Activated CD4-positive, alpha-beta T cell treated with anti-CD3 and anti-CD28 coated beads for 36 hours (primary cell): ENCODE measurements around the gene MYO1C. TPM values are rescaled to one million over a fixed set of nuclear protein-coding genes. Genes with fewer than 3 reads are reported as not detected.
A peak's percentile ranks its signal among the peaks of the same experiment; 100 is the strongest.
"Not testable (repeated sequence)": the region's sequence is repeated elsewhere in the genome, so short reads cannot be mapped to it uniquely, and the experiment has no call there.

Experiments used
- ATAC-seq: fragments of 200-7000 bp; cut with Tn5 transposase; one replicate; pipeline ENCODE4 v1.10.0; 2021; ENCODE audit warnings: mild to moderate bottlenecking, moderate library complexity
- CTCF ChIA-PET: fragments of 350-600 bp; sonication (Branson Sonifier 250); formaldehyde crosslinking; loops from one replicate; lab custom pipeline; 2021; ENCODE audit warnings: antibody characterized with exemption; lab: Charles Lee
- POLR2A ChIA-PET: fragments of 350-600 bp; sonication (Branson Sonifier 250); formaldehyde crosslinking; loops from one replicate; lab custom pipeline; 2021; ENCODE audit warnings: antibody characterized with exemption, inconsistent platforms; lab: Charles Lee
- DNase-seq: peaks from one replicate; pipeline ENCODE4 v3.0.0-alpha.2; 2020
- H3K27ac Mint-ChIP-seq: one replicate; pipeline ENCODE4 v1.8.0; 2021; ENCODE audit warnings: mixed read lengths
- H3K27me3 Mint-ChIP-seq: one replicate; pipeline ENCODE4 v1.8.0; 2021; ENCODE audit warnings: mixed read lengths
- H3K36me3 Mint-ChIP-seq: one replicate; pipeline ENCODE4 v1.8.0; 2021; ENCODE audit warnings: low read depth, mixed read lengths
- H3K4me1 Mint-ChIP-seq: one replicate; pipeline ENCODE4 v1.8.0; 2021; ENCODE audit warnings: mixed read lengths
- H3K4me3 Mint-ChIP-seq: one replicate; pipeline ENCODE4 v1.8.0; 2021; ENCODE audit warnings: mild to moderate bottlenecking, moderate library complexity, mixed read lengths
- H3K9me3 Mint-ChIP-seq: one replicate; pipeline ENCODE4 v1.8.0; 2021; ENCODE audit warnings: low read depth, mixed read lengths
- intact Hi-C, 2 experiments: fragments of 100-400 bp; cut with DNase I in 1 of 2; cut with micrococcal nuclease in 1 of 2; formaldehyde crosslinking; loops; one replicate each; pipeline versions ENCODE4 v1.14.2 to v1.15.1; 2022 to 2024; cut with DNase I, micrococcal nuclease
- total RNA-seq, 2 experiments: library from RNA; stranded (reverse); gene quantifications; one replicate each; pipeline ENCODE4 v1.2.3, GENCODE V29; 2021

Gene MYO1C
- total RNA-seq, 2 experiments from 2014 or later = 21.7 to 24.1 TPM

- ChIA-PET POLR2A (no interaction called here), CTCF (interaction anchor here (1.1 kb wide), 2 partner anchors 93 to 94 kb away, joined by 4 to 6 read pairs; no protein-coding TSS in a partner anchor)
- Mint-ChIP-seq H3K9me3 (no peaks in the 10 kb centered on the region), H3K4me1 (peaks cover 46% of the 10 kb centered on the region), H3K27ac (peak within 1 kb of the TSS; percentile 89), H3K27me3 (peaks cover 9% of the 10 kb centered on the region), H3K36me3 (peaks cover 22% of the 10 kb centered on the region), H3K4me3 (peak within 1 kb of the TSS; percentile 82)
- intact Hi-C loops = loop anchor here (1.0 to 5.0 kb wide), 14 partner anchors 35 to 945 kb away; partner anchors contain the start of genes INPP5K (in 2 of the 2), MNT (in 1 of the 2), PITPNA (in 1 of the 2) and RILP (in 1 of the 2)
- DNase-seq = peak; percentile 99
- peak; percentile 93 for ATAC-seq
Observed at GRCh38 chr17:1455797-1456599, 36.5 kb downstream of the MYO1C start, which contains the start of gene CRK. CRK (minus strand) TSS chr17:1456232; CDS start chr17:1456117, 115 bp downstream.

GRCh38 chr17:1455291-1455796 is 37.1 kb downstream of the MYO1C start:
- H3K27me3 Mint-ChIP-seq = peaks cover 8% of the 10 kb centered on the region
- ChIA-PET POLR2A (no interaction called here), CTCF (interaction anchor here (1.1 to 1.7 kb wide), 3 partner anchors 61 to 93 kb away, joined by 4 to 6 read pairs (median 4); partner anchors contain the start of gene INPP5K)
- peak overlapping the region; percentile 82 for H3K4me3 Mint-ChIP-seq
- peaks cover 22% of the 10 kb centered on the region for H3K36me3 Mint-ChIP-seq
- H3K9me3 Mint-ChIP-seq = no peaks in the 10 kb centered on the region
- intact Hi-C loops = loop anchor here (2.0 to 5.0 kb wide), 4 partner anchors 57 to 459 kb away; partner anchors contain the start of genes RPA1 (in 1 of the 2) and TIMM22 (in 1 of the 2)
- H3K4me1 Mint-ChIP-seq = peaks cover 42% of the 10 kb centered on the region
- peak; percentile 65 for DNase-seq
- H3K27ac Mint-ChIP-seq = peak overlapping the region; percentile 89
- peak; percentile 5 for ATAC-seq

GRCh38 chr17:1454541-1454940 is 37.9 kb downstream of the MYO1C start:
- ChIA-PET CTCF (interaction anchor here (0.6 to 1.7 kb wide), 2 partner anchors 62 to 234 kb away, joined by 3 to 4 read pairs; partner anchors contain the start of gene INPP5K), POLR2A (no interaction called here)
- Mint-ChIP-seq H3K27me3 (peaks cover 5% of the 10 kb centered on the region), H3K36me3 (peaks cover 22% of the 10 kb centered on the region), H3K4me1 (peaks cover 36% of the 10 kb centered on the region), H3K27ac (peak overlapping the region; percentile 67), H3K9me3 (no peaks in the 10 kb centered on the region), H3K4me3 (peak overlapping the region; percentile 82)
- intact Hi-C loops = loop anchor here (2.0 kb wide), 2 partner anchors 56 to 458 kb away; partner anchors contain the start of gene TIMM22 (in 1 of the 2)
- ATAC-seq = no peak
- no peak for DNase-seq

- H3K36me3 Mint-ChIP-seq = peaks cover 22% of the 10 kb centered on the region
- CTCF ChIA-PET = interaction anchor here (0.6 to 1.7 kb wide), 3 partner anchors 19 to 90 kb away, joined by 3 to 4 read pairs (median 3); partner anchors contain the start of gene INPP5K
- intact Hi-C loops = loop anchor here (2.0 kb wide), 2 partner anchors 55 to 457 kb away; partner anchors contain the start of gene TIMM22 (in 1 of the 2)
- peaks cover 43% of the 10 kb centered on the region for H3K4me1 Mint-ChIP-seq
- H3K27me3 Mint-ChIP-seq, DNase-seq, H3K9me3 Mint-ChIP-seq, POLR2A ChIA-PET, ATAC-seq: not testable (repeated sequence)
- peak overlapping the region; percentile 35 for H3K4me3 Mint-ChIP-seq
- H3K27ac Mint-ChIP-seq = peak overlapping the region; percentile 25
Observed at GRCh38 chr17:1453694-1454093, 38.8 kb downstream of the MYO1C start.

GRCh38 chr17:1452836-1453235 is 39.6 kb downstream of the MYO1C start:
- peaks cover 5% of the 10 kb centered on the region for H3K27me3 Mint-ChIP-seq
- CTCF ChIA-PET = interaction anchor here (1.3 kb wide), 1 partner anchor 18 kb away, joined by 3 read pairs; no protein-coding TSS in a partner anchor
- POLR2A ChIA-PET = no interaction called here
- H3K4me3 Mint-ChIP-seq = no peak overlapping the region
- no peak for ATAC-seq
- peaks cover 48% of the 10 kb centered on the region for H3K4me1 Mint-ChIP-seq
- intact Hi-C loops = no loop called here
- peaks cover 22% of the 10 kb centered on the region for H3K36me3 Mint-ChIP-seq
- no peaks in the 10 kb centered on the region for H3K9me3 Mint-ChIP-seq
- H3K27ac Mint-ChIP-seq = no peak overlapping the region
- DNase-seq = no peak

- DNase-seq = not testable (repeated sequence)
- POLR2A ChIA-PET = interaction anchor here (0.6 kb wide), 1 partner anchor 63 kb away, joined by 3 read pairs; no protein-coding TSS in a partner anchor
- peaks cover 21% of the 10 kb centered on the region for H3K36me3 Mint-ChIP-seq
Observed at GRCh38 chr17:1450261-1450660, 42.2 kb downstream of the MYO1C start.

GRCh38 chr17:1449412-1449967 is 43.0 kb downstream of the MYO1C start:
- no peak for ATAC-seq
- POLR2A ChIA-PET = no interaction called here
- no peaks in the 10 kb centered on the region for H3K27me3 Mint-ChIP-seq
- no peaks in the 10 kb centered on the region for H3K9me3 Mint-ChIP-seq
- no peak overlapping the region for H3K27ac Mint-ChIP-seq
- intact Hi-C loops = no loop called here
- DNase-seq = no peak
- no peak overlapping the region for H3K4me3 Mint-ChIP-seq
- CTCF ChIA-PET = no interaction called here
- H3K4me1 Mint-ChIP-seq = peaks cover 55% of the 10 kb centered on the region
- peaks cover 19% of the 10 kb centered on the region for H3K36me3 Mint-ChIP-seq

More at GRCh38 chr17:1450261-1450660, 42.2 kb downstream of the MYO1C start:
- H3K9me3 Mint-ChIP-seq, CTCF ChIA-PET, H3K27ac Mint-ChIP-seq, H3K27me3 Mint-ChIP-seq, H3K4me3 Mint-ChIP-seq, intact Hi-C loops, ATAC-seq: not testable (repeated sequence)
- H3K4me1 Mint-ChIP-seq = peaks cover 59% of the 10 kb centered on the region

GRCh38 chr17:1447052-1447451 is 45.4 kb downstream of the MYO1C start:
- H3K4me1 Mint-ChIP-seq = peaks cover 37% of the 10 kb centered on the region
- intact Hi-C loops = no loop called here
- ATAC-seq = no peak
- CTCF ChIA-PET = interaction anchor here (0.7 to 1.0 kb wide), 2 partner anchors 62 to 188 kb away, joined by 3 read pairs; no protein-coding TSS in a partner anchor
- H3K4me3 Mint-ChIP-seq = peak overlapping the region; percentile 8
- no peak for DNase-seq
- peaks cover 2% of the 10 kb centered on the region for H3K36me3 Mint-ChIP-seq
- POLR2A ChIA-PET = interaction anchor here (0.7 kb wide), 1 partner anchor 69 kb away, joined by 3 read pairs; the partner anchor contains the start of gene INPP5K
- no peaks in the 10 kb centered on the region for H3K9me3 Mint-ChIP-seq
- no peak overlapping the region for H3K27ac Mint-ChIP-seq
- H3K27me3 Mint-ChIP-seq = no peaks in the 10 kb centered on the region

- peak overlapping the region; percentile 6 for H3K27ac Mint-ChIP-seq
- no peaks in the 10 kb centered on the region for H3K27me3 Mint-ChIP-seq
- DNase-seq = no peak
- peaks cover 31% of the 10 kb centered on the region for H3K4me1 Mint-ChIP-seq
- ChIA-PET CTCF (no interaction called here), POLR2A (interaction anchor here (0.8 kb wide), 1 partner anchor 81 kb away, joined by 4 read pairs; no protein-coding TSS in a partner anchor)
- H3K4me3 Mint-ChIP-seq = no peak overlapping the region
- peaks cover 2% of the 10 kb centered on the region for H3K36me3 Mint-ChIP-seq
- no peak for ATAC-seq
- intact Hi-C loops = no loop called here
- no peaks in the 10 kb centered on the region for H3K9me3 Mint-ChIP-seq
Observed at GRCh38 chr17:1446201-1446600, 46.3 kb downstream of the MYO1C start.

- POLR2A ChIA-PET = interaction anchor here (0.8 kb wide), 1 partner anchor 80 kb away, joined by 4 read pairs; no protein-coding TSS in a partner anchor
- CTCF ChIA-PET = interaction anchor here (0.7 kb wide), 1 partner anchor 69 kb away, joined by 3 read pairs; no protein-coding TSS in a partner anchor
Observed at GRCh38 chr17:1445695-1446094, 46.8 kb downstream of the MYO1C start.

More at GRCh38 chr17:1445695-1446094, 46.8 kb downstream of the MYO1C start:
- H3K4me3 Mint-ChIP-seq, H3K36me3 Mint-ChIP-seq, H3K27me3 Mint-ChIP-seq, H3K27ac Mint-ChIP-seq, ATAC-seq, intact Hi-C loops, H3K9me3 Mint-ChIP-seq, DNase-seq: not testable (repeated sequence)
- H3K4me1 Mint-ChIP-seq = peaks cover 31% of the 10 kb centered on the region
